ENCODE results near the gene ADRM1. TPM values are rescaled to one million over a fixed set of nuclear protein-coding genes. Genes with fewer than 3 reads are reported as not detected.

The ADRM1 gene
- total and polyA plus RNA-seq, 2 experiments from 2014 or later, result 206 to 243 TPM

DNA sequence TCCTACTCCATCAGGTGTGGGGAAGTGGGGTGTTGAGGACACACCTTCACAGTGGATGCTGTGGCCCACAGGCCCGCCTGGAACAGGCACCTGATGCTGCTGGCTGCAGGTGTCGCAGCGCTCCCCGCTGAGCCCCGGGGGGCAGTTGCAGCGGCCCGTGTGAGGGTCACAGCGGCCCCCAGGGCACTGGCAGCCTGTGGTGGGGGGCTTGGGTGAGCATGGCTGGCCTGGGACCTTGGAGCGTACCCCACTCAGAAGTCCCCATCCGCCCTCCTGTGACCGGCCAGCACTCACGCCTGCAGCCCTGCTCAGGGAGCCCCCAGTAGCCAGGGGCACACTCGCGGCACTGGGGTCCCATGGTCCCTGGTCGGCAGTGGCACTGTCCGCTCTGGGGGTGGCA is 19.2 kb downstream of the ADRM1 start:
- Histone ChIP-seq H4K20me1 (replicated peaks; ENCODE audit: insufficient read depth) (no peaks in the 10 kb centered on the region), H3K4me2 (no peak overlapping the region), H3K79me2 (replicated peaks; ENCODE audit: insufficient read depth) (no peaks in the 10 kb centered on the region), H3K4me1 (ENCODE audit: insufficient read depth) (no peaks in the 10 kb centered on the region), H2AFZ (no peak overlapping the region), H3K27ac (ENCODE audit: low read depth) (no peak overlapping the region), H3F3A (replicated peaks; ENCODE audit: low read depth) (peaks cover 34% of the 10 kb centered on the region), H3K4me3 (no peak overlapping the region), H3K9me2 (ENCODE audit: insufficient read depth) (no peaks in the 10 kb centered on the region), H3K36me3 (ENCODE audit: insufficient read depth) (peaks cover 32% of the 10 kb centered on the region), H3K27me3 (ENCODE audit: insufficient read depth) (no peaks in the 10 kb centered on the region)
- Mint-ChIP-seq H3K27me3 (ENCODE audit: insufficient read depth, low read depth, poor library complexity) (peaks cover 33% of the 10 kb centered on the region), H3K27ac (no peak overlapping the region), H3K36me3 (ENCODE audit: low read depth) (peaks cover 79% of the 10 kb centered on the region), H3K4me1 (no peaks in the 10 kb centered on the region; the same call in 2 of the 3 replicates), H3K9me3 (peaks cover 26% of the 10 kb centered on the region), H3K4me3 (no peak overlapping the region)
- ATAC-seq, result no peak
- DNase-seq (ENCODE audit: low spot score), result no peak
- TF ChIP-seq POLR2AphosphoS5 (IDR thresholded peaks at IDR 0.05; ENCODE audit: low read depth), result no peak

DNA sequence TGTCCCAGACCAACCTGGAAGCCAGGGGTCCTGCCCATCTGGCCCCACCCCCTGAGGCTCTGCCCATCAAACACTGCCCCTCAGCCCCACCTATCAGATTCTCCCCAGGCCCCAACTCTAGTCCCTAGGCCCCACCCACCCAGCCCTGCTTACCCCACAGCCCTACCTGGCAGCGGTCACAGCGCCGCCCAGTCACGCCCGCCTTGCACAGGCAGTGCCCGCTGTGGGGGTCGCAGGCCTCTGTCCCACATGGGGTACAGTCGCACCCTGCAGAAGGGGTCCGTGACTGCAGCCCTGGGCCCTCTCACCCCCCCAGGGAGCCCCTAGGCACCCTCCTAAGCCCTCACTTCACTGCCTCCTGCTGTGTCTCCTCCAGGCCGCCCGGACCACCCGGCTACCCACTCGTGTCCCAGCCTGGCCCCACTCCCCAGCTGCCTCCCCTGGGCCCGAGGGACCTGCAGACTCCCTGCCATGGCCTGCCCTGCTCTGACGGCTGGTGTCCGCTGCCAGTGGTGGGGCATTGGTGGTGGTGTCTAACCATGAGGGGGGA is 19.8 kb downstream of the ADRM1 start:
- peaks cover 79% of the 10 kb centered on the region for H3K36me3 Mint-ChIP-seq (ENCODE audit: low read depth)
- H3K4me1 ChIP-seq (ENCODE audit: insufficient read depth), result no peaks in the 10 kb centered on the region
- H3K4me3 Mint-ChIP-seq, result no peak overlapping the region
- TF ChIP-seq ZNF331 (CRISPR knock-in tag; IDR thresholded peaks at IDR 0.05; ENCODE audit: low read depth), result no peak
- TF ChIP-seq STAT1 (IDR thresholded peaks at IDR 0.05; ENCODE audit: unreplicated experiment), result no peak
- no peak for TF ChIP-seq EZH2 (IDR thresholded peaks at IDR 0.05; ENCODE audit: low read depth, unreplicated experiment)
- TF ChIP-seq ZNF114 (CRISPR knock-in tag; IDR thresholded peaks at IDR 0.05), result no peak
- TF ChIP-seq CTCF (conservative IDR thresholded peaks at IDR 0.05; ENCODE audit: low read depth in 2 of 2), result no peak
- TF ChIP-seq POLR2AphosphoS5 (IDR thresholded peaks at IDR 0.05; ENCODE audit: low read depth), result no peak
- TF ChIP-seq, protein P1, sequence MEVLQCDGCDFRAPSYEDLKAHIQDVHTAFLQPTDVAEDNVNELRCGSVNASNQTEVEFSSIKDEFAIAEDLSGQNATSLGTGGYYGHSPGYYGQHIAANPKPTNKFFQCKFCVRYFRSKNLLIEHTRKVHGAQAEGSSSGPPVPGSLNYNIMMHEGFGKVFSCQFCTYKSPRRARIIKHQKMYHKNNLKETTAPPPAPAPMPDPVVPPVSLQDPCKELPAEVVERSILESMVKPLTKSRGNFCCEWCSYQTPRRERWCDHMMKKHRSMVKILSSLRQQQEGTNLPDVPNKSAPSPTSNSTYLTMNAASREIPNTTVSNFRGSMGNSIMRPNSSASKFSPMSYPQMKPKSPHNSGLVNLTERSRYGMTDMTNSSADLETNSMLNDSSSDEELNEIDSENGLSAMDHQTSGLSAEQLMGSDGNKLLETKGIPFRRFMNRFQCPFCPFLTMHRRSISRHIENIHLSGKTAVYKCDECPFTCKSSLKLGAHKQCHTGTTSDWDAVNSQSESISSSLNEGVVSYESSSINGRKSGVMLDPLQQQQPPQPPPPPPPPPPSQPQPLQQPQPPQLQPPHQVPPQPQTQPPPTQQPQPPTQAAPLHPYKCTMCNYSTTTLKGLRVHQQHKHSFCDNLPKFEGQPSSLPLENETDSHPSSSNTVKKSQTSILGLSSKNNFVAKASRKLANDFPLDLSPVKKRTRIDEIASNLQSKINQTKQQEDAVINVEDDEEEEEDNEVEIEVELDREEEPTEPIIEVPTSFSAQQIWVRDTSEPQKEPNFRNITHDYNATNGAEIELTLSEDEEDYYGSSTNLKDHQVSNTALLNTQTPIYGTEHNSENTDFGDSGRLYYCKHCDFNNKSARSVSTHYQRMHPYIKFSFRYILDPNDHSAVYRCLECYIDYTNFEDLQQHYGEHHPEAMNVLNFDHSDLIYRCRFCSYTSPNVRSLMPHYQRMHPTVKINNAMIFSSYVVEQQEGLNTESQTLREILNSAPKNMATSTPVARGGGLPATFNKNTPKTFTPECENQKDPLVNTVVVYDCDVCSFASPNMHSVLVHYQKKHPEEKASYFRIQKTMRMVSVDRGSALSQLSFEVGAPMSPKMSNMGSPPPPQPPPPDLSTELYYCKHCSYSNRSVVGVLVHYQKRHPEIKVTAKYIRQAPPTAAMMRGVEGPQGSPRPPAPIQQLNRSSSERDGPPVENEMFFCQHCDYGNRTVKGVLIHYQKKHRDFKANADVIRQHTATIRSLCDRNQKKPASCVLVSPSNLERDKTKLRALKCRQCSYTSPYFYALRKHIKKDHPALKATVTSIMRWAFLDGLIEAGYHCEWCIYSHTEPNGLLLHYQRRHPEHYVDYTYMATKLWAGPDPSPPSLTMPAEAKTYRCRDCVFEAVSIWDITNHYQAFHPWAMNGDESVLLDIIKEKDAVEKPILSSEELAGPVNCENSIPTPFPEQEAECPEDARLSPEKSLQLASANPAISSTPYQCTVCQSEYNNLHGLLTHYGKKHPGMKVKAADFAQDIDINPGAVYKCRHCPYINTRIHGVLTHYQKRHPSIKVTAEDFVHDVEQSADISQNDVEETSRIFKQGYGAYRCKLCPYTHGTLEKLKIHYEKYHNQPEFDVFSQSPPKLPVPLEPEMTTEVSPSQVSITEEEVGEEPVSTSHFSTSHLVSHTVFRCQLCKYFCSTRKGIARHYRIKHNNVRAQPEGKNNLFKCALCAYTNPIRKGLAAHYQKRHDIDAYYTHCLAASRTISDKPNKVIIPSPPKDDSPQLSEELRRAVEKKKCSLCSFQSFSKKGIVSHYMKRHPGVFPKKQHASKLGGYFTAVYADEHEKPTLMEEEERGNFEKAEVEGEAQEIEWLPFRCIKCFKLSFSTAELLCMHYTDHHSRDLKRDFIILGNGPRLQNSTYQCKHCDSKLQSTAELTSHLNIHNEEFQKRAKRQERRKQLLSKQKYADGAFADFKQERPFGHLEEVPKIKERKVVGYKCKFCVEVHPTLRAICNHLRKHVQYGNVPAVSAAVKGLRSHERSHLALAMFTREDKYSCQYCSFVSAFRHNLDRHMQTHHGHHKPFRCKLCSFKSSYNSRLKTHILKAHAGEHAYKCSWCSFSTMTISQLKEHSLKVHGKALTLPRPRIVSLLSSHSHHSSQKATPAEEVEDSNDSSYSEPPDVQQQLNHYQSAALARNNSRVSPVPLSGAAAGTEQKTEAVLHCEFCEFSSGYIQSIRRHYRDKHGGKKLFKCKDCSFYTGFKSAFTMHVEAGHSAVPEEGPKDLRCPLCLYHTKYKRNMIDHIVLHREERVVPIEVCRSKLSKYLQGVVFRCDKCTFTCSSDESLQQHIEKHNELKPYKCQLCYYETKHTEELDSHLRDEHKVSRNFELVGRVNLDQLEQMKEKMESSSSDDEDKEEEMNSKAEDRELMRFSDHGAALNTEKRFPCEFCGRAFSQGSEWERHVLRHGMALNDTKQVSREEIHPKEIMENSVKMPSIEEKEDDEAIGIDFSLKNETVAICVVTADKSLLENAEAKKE (CRISPR knock-in tag; IDR thresholded peaks at IDR 0.05), result no peak
- TF ChIP-seq EZH2phosphoT487 (IDR thresholded peaks at IDR 0.05; ENCODE audit: unreplicated experiment), result no peak
- no peak for TF ChIP-seq NANOG (IDR thresholded peaks at IDR 0.05; ENCODE audit: borderline replicate concordance)
- H4K20me1 ChIP-seq (replicated peaks; ENCODE audit: insufficient read depth), result no peaks in the 10 kb centered on the region
- no peak overlapping the region for H3K4me3 ChIP-seq
- no peak overlapping the region for H3K27ac ChIP-seq (ENCODE audit: low read depth)
- H3K4me2 ChIP-seq, result no peak overlapping the region
- no peaks in the 10 kb centered on the region for H3K79me2 ChIP-seq (replicated peaks; ENCODE audit: insufficient read depth)
- H3K9me2 ChIP-seq (ENCODE audit: insufficient read depth), result no peaks in the 10 kb centered on the region
- no peak overlapping the region for H2AFZ ChIP-seq
- no peaks in the 10 kb centered on the region for H3K27me3 ChIP-seq (ENCODE audit: insufficient read depth)
- peaks cover 22% of the 10 kb centered on the region for H3K9me3 Mint-ChIP-seq
- no peak overlapping the region for H3K27ac Mint-ChIP-seq
- DNase-seq (ENCODE audit: low spot score) (no peak), ATAC-seq (peak; percentile 5)
- peaks cover 28% of the 10 kb centered on the region for H3F3A ChIP-seq (replicated peaks; ENCODE audit: low read depth)
- H3K36me3 ChIP-seq (ENCODE audit: insufficient read depth), result peaks cover 26% of the 10 kb centered on the region
- H3K4me1 Mint-ChIP-seq, result no peaks in the 10 kb centered on the region; the same call in 2 of the 3 replicates
- peaks cover 28% of the 10 kb centered on the region for H3K27me3 Mint-ChIP-seq (ENCODE audit: insufficient read depth, low read depth, poor library complexity)

Data from GM23338 (cell line).